ENCODE data around the gene TXNL4B. TPM values are rescaled to one million over a fixed set of nuclear protein-coding genes. Genes with fewer than 3 reads are reported as not detected.

TXNL4B gene
- total RNA-seq, 6 experiments from 2014 or later: 5.5 to 11.6 (median 8.2) TPM

DNA sequence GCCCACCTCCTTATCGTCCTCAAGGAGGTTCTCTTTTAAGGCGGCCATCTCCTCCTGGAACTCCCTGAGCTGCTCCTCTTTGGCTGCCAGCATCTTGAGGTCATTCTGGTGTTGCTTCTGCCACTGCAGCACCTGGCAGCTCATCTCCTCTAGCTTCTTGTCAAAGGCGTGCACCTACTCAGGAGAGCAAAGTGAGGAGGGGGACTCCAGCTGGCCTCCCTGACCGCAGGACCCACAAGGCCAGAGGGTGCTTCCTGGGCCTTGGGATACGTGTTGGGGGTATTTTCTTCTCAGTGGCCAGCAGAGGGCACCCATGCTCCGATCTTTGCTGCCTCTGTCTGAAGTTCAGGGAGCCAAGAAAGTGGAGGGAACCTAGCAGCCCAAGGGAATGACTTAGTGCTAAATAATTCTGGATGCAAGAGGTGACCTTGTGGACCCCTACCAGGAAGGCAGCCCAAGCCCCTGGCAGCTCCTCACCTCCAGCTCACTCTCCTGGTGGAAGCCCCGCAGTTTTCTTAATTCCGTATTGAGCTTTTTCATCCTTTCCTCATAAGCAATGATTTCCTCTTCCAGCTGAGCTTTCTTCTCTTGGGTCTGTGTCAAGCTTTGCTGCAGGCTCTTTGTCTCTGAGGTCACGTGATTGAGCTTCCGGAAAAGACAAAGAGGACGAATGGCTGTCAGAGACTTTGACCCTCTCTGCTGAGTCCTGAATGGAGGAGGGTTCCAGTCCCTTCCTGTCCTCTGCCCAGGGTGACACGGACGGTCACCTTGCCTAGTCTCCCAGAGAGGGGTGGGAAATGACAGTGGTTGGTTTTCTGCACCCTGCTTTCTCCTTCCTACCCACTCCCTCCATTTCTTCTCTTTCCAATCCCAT lies 31.6 kb upstream of the TXNL4B start:
- WGBS (ENCODE audit: insufficient coverage, low coverage, low lambda C conversion rate, missing lambda C conversion rate): 18% methylated on average over 13 of the region's 13 CpGs

DNA sequence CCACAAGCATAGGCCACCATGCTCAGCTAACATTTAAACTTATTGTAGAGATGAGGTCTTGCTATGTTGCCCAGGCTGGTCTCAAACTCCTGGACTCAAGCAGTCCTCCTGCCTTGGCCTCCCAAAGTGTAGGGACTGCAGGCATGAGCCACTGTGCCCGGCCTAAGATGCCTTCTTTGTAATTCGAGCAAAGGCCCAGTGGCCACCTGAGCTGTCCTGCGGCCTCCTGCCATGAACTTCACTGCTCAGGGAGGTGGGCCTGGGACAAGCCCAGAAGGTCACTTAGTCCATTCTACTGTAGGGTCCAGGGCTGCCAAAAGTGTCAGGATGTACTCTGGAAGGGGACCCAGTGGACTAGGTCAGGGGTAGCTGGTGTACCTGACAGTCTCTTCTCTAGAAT lies 30.7 kb upstream of the TXNL4B start:
- TF ChIP-seq POLR2A (IDR thresholded peaks at IDR 0.05): no peak
- TF ChIP-seq, protein P1, sequence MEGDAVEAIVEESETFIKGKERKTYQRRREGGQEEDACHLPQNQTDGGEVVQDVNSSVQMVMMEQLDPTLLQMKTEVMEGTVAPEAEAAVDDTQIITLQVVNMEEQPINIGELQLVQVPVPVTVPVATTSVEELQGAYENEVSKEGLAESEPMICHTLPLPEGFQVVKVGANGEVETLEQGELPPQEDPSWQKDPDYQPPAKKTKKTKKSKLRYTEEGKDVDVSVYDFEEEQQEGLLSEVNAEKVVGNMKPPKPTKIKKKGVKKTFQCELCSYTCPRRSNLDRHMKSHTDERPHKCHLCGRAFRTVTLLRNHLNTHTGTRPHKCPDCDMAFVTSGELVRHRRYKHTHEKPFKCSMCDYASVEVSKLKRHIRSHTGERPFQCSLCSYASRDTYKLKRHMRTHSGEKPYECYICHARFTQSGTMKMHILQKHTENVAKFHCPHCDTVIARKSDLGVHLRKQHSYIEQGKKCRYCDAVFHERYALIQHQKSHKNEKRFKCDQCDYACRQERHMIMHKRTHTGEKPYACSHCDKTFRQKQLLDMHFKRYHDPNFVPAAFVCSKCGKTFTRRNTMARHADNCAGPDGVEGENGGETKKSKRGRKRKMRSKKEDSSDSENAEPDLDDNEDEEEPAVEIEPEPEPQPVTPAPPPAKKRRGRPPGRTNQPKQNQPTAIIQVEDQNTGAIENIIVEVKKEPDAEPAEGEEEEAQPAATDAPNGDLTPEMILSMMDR (IDR thresholded peaks at IDR 0.05): no peak
- H3K27me3 ChIP-seq: no peaks in the 10 kb centered on the region
- H3K27ac ChIP-seq: no peak overlapping the region
- DNase-seq (no peak), ATAC-seq (no peak)
- H3K4me3 ChIP-seq: no peak overlapping the region
- H3K4me1 ChIP-seq: peaks cover 0 to 10% (median 3%) of the 10 kb centered on the region in 4 donors
- 80% methylated on average over 2 of the region's 3 CpGs for WGBS (ENCODE audit: insufficient coverage, low coverage, low lambda C conversion rate, missing lambda C conversion rate)
- intact Hi-C loops (cut with DNase I): loop anchor here (10.0 kb wide), 1 partner anchor 341 kb away; no protein-coding TSS in a partner anchor
- H3K36me3 ChIP-seq: no peaks in the 10 kb centered on the region
- no peaks in the 10 kb centered on the region for H3K9me3 ChIP-seq

More for the DNA sequence above, 31.6 kb upstream of the TXNL4B start:
- peaks cover 0 to 10% (median 3%) of the 10 kb centered on the region in 4 donors for H3K4me1 ChIP-seq
- intact Hi-C loops (cut with DNase I): loop anchor here (10.0 kb wide), 1 partner anchor 340 kb away; no protein-coding TSS in a partner anchor
- H3K9me3 ChIP-seq: no peaks in the 10 kb centered on the region
- no peak overlapping the region for H3K4me3 ChIP-seq
- H3K27ac ChIP-seq: no peak overlapping the region
- DNase-seq (peak; percentile 67 to 75 (median 71)), ATAC-seq (peak; percentile 87 to 96 (median 90))
- TF ChIP-seq, protein P1 (IDR thresholded peaks at IDR 0.05): peak; percentile 64 to 83 (median 78)
- TF ChIP-seq POLR2A (IDR thresholded peaks at IDR 0.05): no peak
- no peaks in the 10 kb centered on the region for H3K36me3 ChIP-seq
- H3K27me3 ChIP-seq: no peaks in the 10 kb centered on the region

DNA sequence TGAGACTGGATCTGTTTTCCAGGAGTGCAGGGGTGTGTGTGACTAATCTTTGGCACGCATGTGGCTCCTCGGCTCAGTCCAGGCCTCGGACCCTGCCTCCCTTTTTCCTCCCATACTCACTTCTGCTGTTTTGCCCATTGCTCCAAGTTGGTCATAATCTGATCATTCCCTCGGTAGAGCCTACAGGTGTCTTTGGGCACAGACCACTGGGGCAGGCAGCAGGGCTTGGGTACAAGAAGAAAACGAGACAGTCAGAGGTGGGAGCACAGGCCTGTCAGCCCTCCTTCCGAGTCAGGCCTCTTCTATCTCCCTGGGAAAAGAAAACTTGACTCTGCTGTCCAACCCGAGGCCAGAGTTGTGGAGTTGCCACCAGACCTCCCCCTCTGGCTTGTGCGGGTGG lies 30.0 kb upstream of the TXNL4B start:
- no peak for TF ChIP-seq POLR2A (IDR thresholded peaks at IDR 0.05)
- TF ChIP-seq, protein P1 (IDR thresholded peaks at IDR 0.05): no peak
- Histone ChIP-seq H3K4me3 (no peak overlapping the region), H3K27me3 (no peaks in the 10 kb centered on the region), H3K9me3 (no peaks in the 10 kb centered on the region), H3K27ac (no peak overlapping the region), H3K36me3 (no peaks in the 10 kb centered on the region), H3K4me1 (peaks cover 0 to 10% (median 3%) of the 10 kb centered on the region in 4 donors)
- WGBS (ENCODE audit: insufficient coverage, low coverage, low lambda C conversion rate, missing lambda C conversion rate): 39% methylated on average over 2 of the region's 8 CpGs
- ATAC-seq (no peak), DNase-seq (no peak)
- intact Hi-C loops (cut with DNase I): loop anchor here (10.0 kb wide), 1 partner anchor 341 kb away; no protein-coding TSS in a partner anchor

DNA sequence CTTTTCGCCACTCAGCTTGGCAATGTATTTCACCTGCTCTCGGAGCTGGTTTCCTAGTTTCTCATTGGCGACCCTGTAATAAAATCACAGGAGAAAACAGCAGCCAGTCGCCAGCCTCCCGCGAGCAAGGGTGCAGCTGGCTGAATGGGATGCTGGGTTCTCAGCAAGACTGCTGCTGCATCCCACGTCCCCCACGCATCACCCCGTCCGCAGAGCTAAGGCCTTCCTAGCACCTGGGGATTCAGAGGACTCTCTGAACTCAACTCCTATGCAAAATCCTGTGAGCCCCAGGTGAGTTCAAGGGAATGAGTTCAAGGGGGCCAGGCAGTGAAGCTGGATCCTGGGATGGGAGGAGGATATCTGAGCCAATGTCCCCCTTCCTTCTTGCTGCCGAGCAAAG lies 29.5 kb upstream of the TXNL4B start:
- intact Hi-C loops (cut with DNase I): loop anchor here (10.0 kb wide), 1 partner anchor 342 kb away; no protein-coding TSS in a partner anchor
- TF ChIP-seq POLR2A (IDR thresholded peaks at IDR 0.05): no peak
- TF ChIP-seq, protein P1 (IDR thresholded peaks at IDR 0.05): no peak
- peaks cover 0 to 10% (median 3%) of the 10 kb centered on the region in 4 donors for H3K4me1 ChIP-seq
- H3K27ac ChIP-seq: no peak overlapping the region
- ATAC-seq (no peak), DNase-seq (no peak)
- no peaks in the 10 kb centered on the region for H3K27me3 ChIP-seq
- H3K4me3 ChIP-seq: no peak overlapping the region
- no peaks in the 10 kb centered on the region for H3K36me3 ChIP-seq
- no peaks in the 10 kb centered on the region for H3K9me3 ChIP-seq
- WGBS (ENCODE audit: insufficient coverage, low coverage, low lambda C conversion rate, missing lambda C conversion rate): 80% methylated on average over 1 of the region's 11 CpGs

Data from right lobe of liver (tissue), 6 donors.